Fibroblast of pulmonary artery (primary cell): ENCODE results near the gene KLF2.
"Not testable (repeated sequence)": the region's sequence is repeated elsewhere in the genome, so short reads cannot be mapped to it uniquely, and the experiment has no call there.

Experiments used
- DNase-seq: peaks from one replicate; pipeline ENCODE4 v3.0.0-alpha.2; 2010; ENCODE audit warnings: low read depth
- H3K4me3 ChIP-seq: replicated peaks from 2 replicates; pipeline ENCODE4 v1.5.1; 2011; ENCODE audit warnings: low read depth, mild to moderate bottlenecking, control low read depth, low read length, moderate library complexity
- TF ChIP-seq, protein P1 (sequence below): IDR thresholded peaks from 2 replicates; pipeline ENCODE4 v1.5.1; 2011; ENCODE audit warnings: mild to moderate bottlenecking, control low read depth, low read length, inconsistent platforms; ENCODE audit errors: missing control alignments

KLF2 gene

DNA sequence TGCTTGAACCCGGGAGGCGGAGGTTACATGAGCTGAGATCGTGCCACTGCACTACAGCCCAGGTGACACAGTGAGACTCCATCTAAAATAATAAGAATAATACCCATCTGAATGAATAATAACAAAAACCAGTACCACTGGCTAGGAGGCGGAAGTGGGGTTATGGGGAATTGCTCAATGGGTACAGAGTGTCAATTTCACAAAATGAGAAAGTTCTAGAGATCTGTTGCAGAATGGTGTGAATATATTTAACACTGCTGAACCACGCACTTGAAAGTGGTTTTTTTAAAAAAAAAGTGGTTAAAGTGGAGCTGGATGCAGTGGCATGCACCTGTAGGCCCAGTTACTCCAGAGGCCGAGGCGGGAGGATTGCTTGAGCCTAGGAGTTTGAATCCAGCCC is 18.5 kb downstream of the KLF2 start:
- no peak overlapping the region for H3K4me3 ChIP-seq
- TF ChIP-seq, protein P1, sequence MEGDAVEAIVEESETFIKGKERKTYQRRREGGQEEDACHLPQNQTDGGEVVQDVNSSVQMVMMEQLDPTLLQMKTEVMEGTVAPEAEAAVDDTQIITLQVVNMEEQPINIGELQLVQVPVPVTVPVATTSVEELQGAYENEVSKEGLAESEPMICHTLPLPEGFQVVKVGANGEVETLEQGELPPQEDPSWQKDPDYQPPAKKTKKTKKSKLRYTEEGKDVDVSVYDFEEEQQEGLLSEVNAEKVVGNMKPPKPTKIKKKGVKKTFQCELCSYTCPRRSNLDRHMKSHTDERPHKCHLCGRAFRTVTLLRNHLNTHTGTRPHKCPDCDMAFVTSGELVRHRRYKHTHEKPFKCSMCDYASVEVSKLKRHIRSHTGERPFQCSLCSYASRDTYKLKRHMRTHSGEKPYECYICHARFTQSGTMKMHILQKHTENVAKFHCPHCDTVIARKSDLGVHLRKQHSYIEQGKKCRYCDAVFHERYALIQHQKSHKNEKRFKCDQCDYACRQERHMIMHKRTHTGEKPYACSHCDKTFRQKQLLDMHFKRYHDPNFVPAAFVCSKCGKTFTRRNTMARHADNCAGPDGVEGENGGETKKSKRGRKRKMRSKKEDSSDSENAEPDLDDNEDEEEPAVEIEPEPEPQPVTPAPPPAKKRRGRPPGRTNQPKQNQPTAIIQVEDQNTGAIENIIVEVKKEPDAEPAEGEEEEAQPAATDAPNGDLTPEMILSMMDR = no peak
- no peak for DNase-seq

DNA sequence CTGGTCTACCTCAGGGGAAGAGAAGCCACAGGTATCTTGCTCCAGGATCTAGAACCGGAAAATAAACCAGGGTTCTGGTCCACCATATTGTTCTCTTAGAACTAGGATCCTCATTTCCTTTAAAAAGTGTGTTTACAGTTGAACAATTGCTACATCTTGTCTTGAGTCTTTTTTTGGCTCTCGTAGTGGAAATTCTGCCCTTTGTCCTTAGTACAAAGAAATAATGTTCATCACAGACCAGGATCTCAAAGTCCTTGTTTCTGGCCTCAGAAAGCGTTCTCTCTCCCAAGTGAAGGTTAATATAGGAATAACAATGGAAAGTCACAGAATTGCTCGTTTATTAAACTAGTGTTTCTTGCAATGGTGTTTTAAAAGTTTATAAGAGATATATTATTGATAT is 20.8 kb downstream of the KLF2 start:
- DNase-seq = no peak
- TF ChIP-seq, protein P1 = no peak
- no peak overlapping the region for H3K4me3 ChIP-seq

DNA sequence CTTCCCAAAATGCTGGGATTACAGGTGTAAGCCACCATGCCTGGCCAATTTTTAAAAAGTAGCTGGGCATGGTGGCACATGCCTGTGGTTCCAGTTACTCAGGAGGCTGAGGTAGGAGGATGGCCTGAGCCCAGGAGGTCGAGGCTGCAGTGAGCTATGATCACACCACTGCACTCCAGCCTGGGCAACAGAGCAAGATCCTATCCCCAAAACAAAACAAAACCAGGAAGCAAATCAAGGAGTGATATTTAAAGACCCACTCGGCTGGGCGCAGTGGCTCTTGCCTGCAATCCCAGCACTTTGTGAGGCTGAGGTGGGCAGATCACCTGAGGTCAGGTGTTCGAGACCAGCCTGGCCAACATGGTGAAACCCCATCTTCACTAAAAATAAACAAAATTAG is 22.5 kb downstream of the KLF2 start:
- not testable (repeated sequence) for H3K4me3 ChIP-seq, DNase-seq

DNA sequence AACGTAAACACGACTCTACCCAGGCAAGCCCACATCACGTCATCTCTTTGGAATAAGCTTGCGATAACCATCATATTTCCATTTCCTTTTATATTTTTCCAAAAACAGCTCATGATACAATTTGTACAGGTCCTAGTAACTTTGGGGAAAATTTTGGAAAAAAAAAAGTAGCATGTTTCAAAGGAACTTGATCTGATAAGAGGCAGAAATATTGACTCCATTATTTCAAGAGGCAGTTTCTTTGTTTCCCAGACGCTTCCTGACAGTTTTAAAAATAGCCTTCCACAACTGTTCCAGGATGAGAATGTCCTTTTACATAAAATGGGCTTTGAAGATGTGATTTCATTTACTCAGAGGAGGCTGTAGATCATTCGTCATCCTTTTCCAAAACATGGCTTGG is 23.1 kb downstream of the KLF2 start:
- DNase-seq = no peak
- TF ChIP-seq, protein P1 = no peak
- H3K4me3 ChIP-seq = no peak overlapping the region

DNA sequence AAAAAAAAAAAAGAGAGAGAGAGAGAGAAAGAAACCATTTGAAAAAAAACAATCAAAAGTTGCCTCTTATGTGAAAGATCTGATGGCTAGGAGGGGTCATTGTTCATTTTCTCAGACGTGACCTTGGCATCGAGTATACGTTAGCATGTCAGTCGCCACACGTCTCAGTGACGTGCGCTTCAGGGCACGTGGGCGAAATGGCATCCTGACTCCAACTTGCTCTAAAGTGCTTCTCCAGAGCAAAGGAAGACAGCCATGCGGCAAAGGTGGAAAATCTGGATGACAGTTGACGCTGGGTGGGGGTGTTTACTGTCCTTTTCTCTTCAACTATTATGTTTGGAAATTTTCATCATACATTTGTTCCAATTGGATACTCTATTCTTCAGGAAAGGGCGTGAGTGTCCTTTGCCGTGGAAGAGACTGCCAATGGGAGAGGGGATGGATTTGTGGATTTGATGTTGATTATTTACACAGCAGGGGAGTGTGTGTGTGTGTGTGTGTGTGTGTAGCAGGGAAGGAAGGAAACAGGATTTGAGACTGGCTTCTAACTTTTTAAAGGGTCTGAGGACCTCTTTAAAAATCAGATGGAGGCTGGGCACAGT is 25.0 kb downstream of the KLF2 start:
- no peak for DNase-seq
- no peak overlapping the region for H3K4me3 ChIP-seq
- TF ChIP-seq, protein P1 = no peak

DNA sequence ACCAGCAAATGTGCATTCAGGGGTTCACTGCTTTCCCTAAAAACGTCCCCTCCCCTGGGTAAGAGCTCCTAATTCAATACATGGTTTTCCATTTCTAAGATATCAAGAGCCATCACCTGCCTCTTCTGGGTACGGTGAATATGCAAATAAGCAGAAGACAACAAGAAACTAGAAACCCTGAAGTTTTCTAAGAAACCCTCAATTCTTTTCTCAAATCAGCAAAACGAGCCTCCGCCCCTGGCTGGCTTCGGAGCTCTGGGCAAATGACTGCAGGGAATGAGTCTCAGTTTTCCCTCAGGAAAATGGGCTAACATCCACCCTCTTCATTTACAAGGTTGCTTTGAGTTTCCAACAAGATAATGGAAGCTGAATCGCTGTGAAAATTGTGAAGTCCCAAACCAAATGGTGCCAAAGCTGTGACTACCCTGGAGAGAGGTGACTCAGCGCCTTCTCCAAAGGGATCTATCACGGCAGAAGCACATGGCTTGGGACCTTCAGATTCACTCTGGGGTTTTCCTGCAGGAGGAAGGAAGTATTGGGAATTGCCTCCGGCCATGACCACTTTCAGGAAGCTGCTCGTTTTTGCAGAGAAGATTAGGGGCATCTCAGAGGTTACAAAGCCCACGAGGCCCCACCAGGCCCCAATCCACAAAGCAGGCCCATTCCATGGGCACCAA is 26.6 kb downstream of the KLF2 start:
- DNase-seq = peak; percentile 36

DNA sequence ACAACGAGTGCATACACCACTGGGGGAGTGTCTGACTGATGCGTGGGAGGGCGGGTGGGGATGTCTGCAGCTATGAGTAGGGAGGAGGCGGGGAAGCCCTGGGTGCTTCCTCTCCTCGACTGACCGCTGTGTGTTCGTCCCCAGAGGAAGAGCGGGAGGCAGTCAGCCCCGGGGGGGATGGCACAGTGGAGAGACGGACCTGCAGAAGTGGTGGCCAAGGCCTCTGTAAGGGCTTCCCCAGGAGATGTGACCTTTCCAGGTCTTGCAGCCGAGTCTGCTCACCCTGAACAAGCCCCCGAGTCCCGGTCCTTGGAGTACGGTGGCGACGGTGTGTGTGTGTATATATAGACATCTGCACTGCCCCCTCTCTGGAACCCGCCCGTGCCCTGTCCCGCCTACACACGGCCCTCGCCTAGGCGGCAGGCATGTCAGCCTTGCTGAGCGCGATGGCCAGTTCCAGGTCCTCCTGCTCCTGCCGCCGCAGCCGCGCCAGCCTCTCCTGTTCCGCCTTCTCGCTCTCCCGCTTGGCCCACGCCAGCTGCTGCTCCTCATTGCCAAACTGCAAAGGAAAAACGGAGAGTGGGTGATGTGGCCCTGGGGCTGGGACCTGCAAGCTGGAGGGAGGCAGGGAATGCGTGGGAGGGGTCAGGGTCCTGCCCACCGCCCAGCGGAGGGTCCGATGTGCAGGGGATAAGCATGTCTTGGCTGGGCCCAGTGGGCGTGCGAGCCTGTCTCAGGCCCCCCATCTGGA is 30.8 kb downstream of the KLF2 start:
- H3K4me3 ChIP-seq = no peak overlapping the region
- DNase-seq = peak; percentile 62
- TF ChIP-seq, protein P1 = no peak

More for the DNA sequence above, 26.6 kb downstream of the KLF2 start:
- TF ChIP-seq, protein P1 = no peak
- no peak overlapping the region for H3K4me3 ChIP-seq
